ENCODE results near the gene SYNGR3.

SYNGR3 gene

GRCh38 chr16:1964506-1965395, 25.0 kb upstream of the SYNGR3 start, which contains the start of gene RPS2:
Gene RPS2 (minus strand): TSS chr16:1964826. CDS start chr16:1964625, 201 bp downstream.
- no peak within 1 kb of the TSS for H2AFZ ChIP-seq (ENCODE audit: low read depth, low read length)
- no peaks in the 10 kb centered on the region for H3K27me3 ChIP-seq (ENCODE audit: insufficient read depth, low read length)
- H3K4me3 ChIP-seq (ENCODE audit: low read length): peak within 1 kb of the TSS; percentile 95
- peaks cover 29% of the 10 kb centered on the region for H3K36me3 ChIP-seq (ENCODE audit: insufficient read depth, low read length)
- H3K9me3 ChIP-seq (ENCODE audit: low read length): no peaks in the 10 kb centered on the region
- H3K4me1 ChIP-seq (ENCODE audit: insufficient read depth, low read length): peaks cover 31% of the 10 kb centered on the region

GRCh38 chr16:1965396-1966001, 24.3 kb upstream of the SYNGR3 start:
- H3K27me3 ChIP-seq (ENCODE audit: insufficient read depth, low read length): no peaks in the 10 kb centered on the region
- H3K36me3 ChIP-seq (ENCODE audit: insufficient read depth, low read length): peaks cover 29% of the 10 kb centered on the region
- no peaks in the 10 kb centered on the region for H3K9me3 ChIP-seq (ENCODE audit: low read length)
- H2AFZ ChIP-seq (ENCODE audit: low read depth, low read length): no peak overlapping the region
- H3K4me1 ChIP-seq (ENCODE audit: insufficient read depth, low read length): peaks cover 26% of the 10 kb centered on the region
- H3K4me3 ChIP-seq (ENCODE audit: low read length): peak overlapping the region; percentile 95

GRCh38 chr16:1966460-1966859, 23.3 kb upstream of the SYNGR3 start, which contains the start of gene RNF151:
Gene RNF151 (plus strand): TSS chr16:1966856. CDS start chr16:1966882, 26 bp downstream.
- peaks cover 25% of the 10 kb centered on the region for H3K4me1 ChIP-seq (ENCODE audit: insufficient read depth, low read length)
- H3K4me3 ChIP-seq (ENCODE audit: low read length): peak within 1 kb of the TSS; percentile 95
- H3K27me3 ChIP-seq (ENCODE audit: insufficient read depth, low read length): no peaks in the 10 kb centered on the region
- peaks cover 24% of the 10 kb centered on the region for H3K36me3 ChIP-seq (ENCODE audit: insufficient read depth, low read length)
- no peak within 1 kb of the TSS for H2AFZ ChIP-seq (ENCODE audit: low read depth, low read length)
- no peaks in the 10 kb centered on the region for H3K9me3 ChIP-seq (ENCODE audit: low read length)

GRCh38 chr16:1968146-1968953, 21.4 kb upstream of the SYNGR3 start:
- H3K27me3 ChIP-seq (ENCODE audit: insufficient read depth, low read length): no peaks in the 10 kb centered on the region
- H3K4me3 ChIP-seq (ENCODE audit: low read length): no peak overlapping the region
- H3K4me1 ChIP-seq (ENCODE audit: insufficient read depth, low read length): peaks cover 25% of the 10 kb centered on the region
- no peaks in the 10 kb centered on the region for H3K9me3 ChIP-seq (ENCODE audit: low read length)
- no peak overlapping the region for H2AFZ ChIP-seq (ENCODE audit: low read depth, low read length)
- peaks cover 8% of the 10 kb centered on the region for H3K36me3 ChIP-seq (ENCODE audit: insufficient read depth, low read length)

- Histone ChIP-seq H3K36me3 (ENCODE audit: insufficient read depth, low read length) (peaks cover 22% of the 10 kb centered on the region), H3K4me3 (ENCODE audit: low read length) (peak within 1 kb of the TSS; percentile 63), H3K27me3 (ENCODE audit: insufficient read depth, low read length) (no peaks in the 10 kb centered on the region), H3K4me1 (ENCODE audit: insufficient read depth, low read length) (peaks cover 10% of the 10 kb centered on the region), H2AFZ (ENCODE audit: low read depth, low read length) (peak within 1 kb of the TSS; percentile 63), H3K9me3 (ENCODE audit: low read length) (no peaks in the 10 kb centered on the region)
Measured at GRCh38 chr16:1971796-1972489, 17.8 kb upstream of the SYNGR3 start, which contains the start of gene TBL3. Gene TBL3 (plus strand): TSS chr16:1972053. CDS start chr16:1972165, 112 bp downstream.

- Histone ChIP-seq H3K36me3 (ENCODE audit: insufficient read depth, low read length) (peaks cover 27% of the 10 kb centered on the region), H3K9me3 (ENCODE audit: low read length) (no peaks in the 10 kb centered on the region), H3K27me3 (ENCODE audit: insufficient read depth, low read length) (no peaks in the 10 kb centered on the region), H3K4me1 (ENCODE audit: insufficient read depth, low read length) (peaks cover 10% of the 10 kb centered on the region), H2AFZ (ENCODE audit: low read depth, low read length) (peak overlapping the region; percentile 63), H3K4me3 (ENCODE audit: low read length) (peak overlapping the region; percentile 63)
Measured at GRCh38 chr16:1972490-1972877, 17.3 kb upstream of the SYNGR3 start.

- Histone ChIP-seq H2AFZ (ENCODE audit: low read depth, low read length) (no peak overlapping the region), H3K9me3 (ENCODE audit: low read length) (no peaks in the 10 kb centered on the region), H3K36me3 (ENCODE audit: insufficient read depth, low read length) (peaks cover 38% of the 10 kb centered on the region), H3K4me3 (ENCODE audit: low read length) (no peak overlapping the region), H3K4me1 (ENCODE audit: insufficient read depth, low read length) (peaks cover 10% of the 10 kb centered on the region), H3K27me3 (ENCODE audit: insufficient read depth, low read length) (no peaks in the 10 kb centered on the region)
Measured at GRCh38 chr16:1973461-1974156, 16.2 kb upstream of the SYNGR3 start.

- no peak overlapping the region for H2AFZ ChIP-seq (ENCODE audit: low read depth, low read length)
- H3K36me3 ChIP-seq (ENCODE audit: insufficient read depth, low read length): peaks cover 43% of the 10 kb centered on the region
- no peak overlapping the region for H3K4me3 ChIP-seq (ENCODE audit: low read length)
- peaks cover 10% of the 10 kb centered on the region for H3K4me1 ChIP-seq (ENCODE audit: insufficient read depth, low read length)
- H3K27me3 ChIP-seq (ENCODE audit: insufficient read depth, low read length): no peaks in the 10 kb centered on the region
- H3K9me3 ChIP-seq (ENCODE audit: low read length): no peaks in the 10 kb centered on the region
Measured at GRCh38 chr16:1974157-1975070, 15.4 kb upstream of the SYNGR3 start.

- H3K27me3 ChIP-seq (ENCODE audit: insufficient read depth, low read length): no peaks in the 10 kb centered on the region
- H3K9me3 ChIP-seq (ENCODE audit: low read length): no peaks in the 10 kb centered on the region
- H3K36me3 ChIP-seq (ENCODE audit: insufficient read depth, low read length): peaks cover 47% of the 10 kb centered on the region
- H2AFZ ChIP-seq (ENCODE audit: low read depth, low read length): no peak overlapping the region
- H3K4me1 ChIP-seq (ENCODE audit: insufficient read depth, low read length): peaks cover 10% of the 10 kb centered on the region
- no peak overlapping the region for H3K4me3 ChIP-seq (ENCODE audit: low read length)
Measured at GRCh38 chr16:1975432-1976215, 14.1 kb upstream of the SYNGR3 start.

GRCh38 chr16:1976216-1976520, 13.6 kb upstream of the SYNGR3 start:
- no peaks in the 10 kb centered on the region for H3K9me3 ChIP-seq (ENCODE audit: low read length)

More at GRCh38 chr16:1976216-1976520, 13.6 kb upstream of the SYNGR3 start:
- Histone ChIP-seq H3K4me1 (ENCODE audit: insufficient read depth, low read length) (peaks cover 7% of the 10 kb centered on the region), H3K27me3 (ENCODE audit: insufficient read depth, low read length) (no peaks in the 10 kb centered on the region), H3K36me3 (ENCODE audit: insufficient read depth, low read length) (peaks cover 47% of the 10 kb centered on the region), H2AFZ (ENCODE audit: low read depth, low read length) (no peak overlapping the region), H3K4me3 (ENCODE audit: low read length) (no peak overlapping the region)
